ENCODE measurements around the gene HIVEP2.

HIVEP2 gene

DNA sequence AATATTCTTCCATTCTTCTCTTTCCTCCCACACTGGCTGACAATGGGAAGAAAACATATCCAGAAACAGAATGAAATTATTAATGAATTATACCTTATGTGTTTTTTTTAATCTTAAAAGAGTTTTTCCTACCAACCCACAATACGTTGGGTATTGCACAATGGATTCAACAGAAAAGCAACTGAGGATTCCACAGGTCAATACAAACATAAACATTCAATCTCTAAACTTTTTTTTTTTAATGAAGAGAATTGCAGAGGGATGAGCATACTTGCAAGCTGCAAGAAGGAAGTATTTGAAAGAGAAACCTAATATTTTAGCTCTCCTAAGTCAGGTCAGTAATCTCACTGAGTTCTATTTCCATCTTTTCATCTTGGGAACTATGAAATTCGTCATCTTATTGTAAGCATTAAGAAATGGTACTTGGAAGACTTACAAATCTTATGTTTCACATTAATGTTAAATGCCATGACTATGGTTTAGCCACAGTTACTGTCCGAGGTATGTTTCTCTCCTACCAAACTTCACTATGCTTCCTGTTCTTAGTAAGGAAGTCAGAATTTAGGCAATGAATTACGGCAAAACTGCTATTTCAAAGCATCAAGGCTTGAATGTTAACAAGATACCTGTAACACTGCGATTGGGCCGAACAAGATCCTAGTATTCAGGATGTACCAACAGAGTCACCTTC is 100.8 kb downstream of the HIVEP2 start:
- no peak for ATAC-seq
- H3K4me1 Mint-ChIP-seq = peaks cover 88% of the 10 kb centered on the region
- peak overlapping the region; percentile 70 for H3K4me3 Mint-ChIP-seq
- H3K9me3 Mint-ChIP-seq = no peaks in the 10 kb centered on the region
- H3K27ac Mint-ChIP-seq = peak overlapping the region; percentile 95
- DNase-seq (ENCODE audit: low spot score in 2 of 2) = no peak
- peaks cover 18% of the 10 kb centered on the region for H3K36me3 Mint-ChIP-seq

DNA sequence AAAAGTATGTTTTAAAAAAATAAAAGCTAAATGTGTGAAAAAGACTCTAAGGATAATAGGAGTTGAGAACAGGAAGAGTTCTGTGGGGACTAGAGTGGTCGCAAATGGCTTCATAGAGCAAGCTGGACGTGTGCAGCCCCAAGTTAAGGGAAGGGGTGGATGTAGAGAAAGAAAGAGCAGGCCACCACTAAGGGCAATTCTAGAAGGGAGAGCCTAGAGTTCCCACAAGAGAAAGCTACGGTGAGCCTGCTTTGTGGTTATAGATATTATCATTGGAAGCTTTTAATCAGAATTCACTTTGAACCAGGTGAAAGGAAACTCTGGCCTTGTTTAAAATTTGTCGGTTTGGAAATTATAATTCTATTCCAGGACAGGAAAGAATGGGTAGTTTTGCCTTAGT is 101.6 kb downstream of the HIVEP2 start:
- peak overlapping the region; percentile 95 for H3K27ac Mint-ChIP-seq
- H3K4me1 Mint-ChIP-seq = peaks cover 88% of the 10 kb centered on the region
- no peaks in the 10 kb centered on the region for H3K9me3 Mint-ChIP-seq
- ATAC-seq = no peak
- H3K4me3 Mint-ChIP-seq = peak overlapping the region; percentile 70
- no peak for DNase-seq (ENCODE audit: low spot score in 2 of 2)
- H3K36me3 Mint-ChIP-seq = peaks cover 18% of the 10 kb centered on the region

DNA sequence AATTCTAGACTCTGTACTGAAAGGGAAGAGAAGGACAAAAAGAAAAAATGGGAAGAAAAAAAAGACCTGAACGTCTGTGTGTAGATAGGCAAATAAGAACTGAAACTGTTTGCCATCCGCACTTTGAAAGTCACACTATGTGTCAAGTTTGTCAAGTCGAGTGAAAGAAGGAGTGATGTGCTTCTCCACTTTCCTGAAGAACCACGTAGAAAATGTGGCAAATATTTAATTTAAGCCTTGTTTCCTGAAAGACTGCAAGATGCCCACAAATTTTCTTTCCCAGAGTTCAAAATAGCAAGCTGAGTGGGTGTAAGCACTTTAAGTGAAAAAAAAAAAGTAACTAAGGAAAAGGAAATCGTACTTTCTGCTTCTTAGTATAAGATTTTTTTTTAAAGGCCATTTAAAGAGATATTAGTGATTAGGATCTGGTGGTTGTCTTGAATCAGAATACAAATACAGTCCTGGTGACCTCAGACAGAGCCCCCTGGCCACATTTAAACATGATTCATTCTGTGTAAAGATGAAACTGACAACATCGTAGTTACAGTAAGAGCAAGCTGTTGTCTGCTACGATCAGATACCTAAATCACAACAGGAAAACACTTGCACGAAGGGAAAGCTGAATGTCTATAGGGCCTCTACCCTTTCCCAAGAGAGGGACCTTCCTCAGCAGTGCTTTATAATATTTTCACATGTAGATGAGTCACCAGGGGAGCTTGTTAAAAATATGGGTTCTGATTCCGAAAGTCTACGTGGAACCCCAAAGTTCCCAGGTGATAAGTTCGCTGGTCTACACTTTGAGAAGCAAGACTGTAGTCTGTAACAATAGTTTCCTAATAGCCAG is 102.3 kb downstream of the HIVEP2 start:
- H3K4me1 Mint-ChIP-seq = peaks cover 89% of the 10 kb centered on the region
- no peaks in the 10 kb centered on the region for H3K9me3 Mint-ChIP-seq
- peak overlapping the region; percentile 95 for H3K27ac Mint-ChIP-seq
- H3K4me3 Mint-ChIP-seq = peak overlapping the region; percentile 70
- DNase-seq (ENCODE audit: low spot score in 2 of 2) (no peak), ATAC-seq (peak; percentile 90)
- H3K36me3 Mint-ChIP-seq = peaks cover 18% of the 10 kb centered on the region

DNA sequence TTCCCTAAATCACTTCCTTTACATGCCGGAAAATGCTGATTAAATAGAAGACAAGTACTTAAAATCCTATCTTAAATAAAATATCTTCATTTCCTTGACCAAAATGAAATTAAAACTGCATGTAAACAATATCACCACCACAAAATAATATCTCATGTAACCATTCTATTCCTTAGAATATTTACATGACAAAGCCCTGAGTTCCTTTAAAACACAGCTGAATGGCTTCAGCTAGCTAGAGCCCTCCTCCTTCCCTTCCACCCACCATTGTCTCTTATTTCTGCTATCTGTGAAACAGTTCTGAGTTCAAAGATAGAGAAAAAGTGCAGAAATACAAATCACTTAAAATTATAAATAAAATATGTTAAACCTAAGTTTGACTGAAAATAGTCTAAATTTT is 103.1 kb downstream of the HIVEP2 start:
- H3K9me3 Mint-ChIP-seq = no peaks in the 10 kb centered on the region
- peak overlapping the region; percentile 70 for H3K4me3 Mint-ChIP-seq
- H3K27ac Mint-ChIP-seq = peak overlapping the region; percentile 95
- peaks cover 90% of the 10 kb centered on the region for H3K4me1 Mint-ChIP-seq
- no peak for DNase-seq (ENCODE audit: low spot score in 2 of 2)
- peaks cover 18% of the 10 kb centered on the region for H3K36me3 Mint-ChIP-seq
- no peak for ATAC-seq

GRCh38 chr6:142839686-142840040 is 105.3 kb downstream of the HIVEP2 start:
- H3K36me3 Mint-ChIP-seq = peaks cover 35% of the 10 kb centered on the region
- ATAC-seq (peak; percentile 12), DNase-seq (ENCODE audit: low spot score in 2 of 2) (no peak)
- peaks cover 75% of the 10 kb centered on the region for H3K4me1 Mint-ChIP-seq
- H3K9me3 Mint-ChIP-seq = no peaks in the 10 kb centered on the region
- peak overlapping the region; percentile 68 for H3K27ac Mint-ChIP-seq
- H3K4me3 Mint-ChIP-seq = peak overlapping the region; percentile 32

GRCh38 chr6:142838821-142839685 is 105.9 kb downstream of the HIVEP2 start:
- peak overlapping the region; percentile 32 for H3K4me3 Mint-ChIP-seq
- H3K27ac Mint-ChIP-seq = peak overlapping the region; percentile 68
- H3K9me3 Mint-ChIP-seq = no peaks in the 10 kb centered on the region
- ATAC-seq (peak; percentile 52), DNase-seq (ENCODE audit: low spot score in 2 of 2) (no peak)
- peaks cover 40% of the 10 kb centered on the region for H3K36me3 Mint-ChIP-seq
- peaks cover 69% of the 10 kb centered on the region for H3K4me1 Mint-ChIP-seq

DNA sequence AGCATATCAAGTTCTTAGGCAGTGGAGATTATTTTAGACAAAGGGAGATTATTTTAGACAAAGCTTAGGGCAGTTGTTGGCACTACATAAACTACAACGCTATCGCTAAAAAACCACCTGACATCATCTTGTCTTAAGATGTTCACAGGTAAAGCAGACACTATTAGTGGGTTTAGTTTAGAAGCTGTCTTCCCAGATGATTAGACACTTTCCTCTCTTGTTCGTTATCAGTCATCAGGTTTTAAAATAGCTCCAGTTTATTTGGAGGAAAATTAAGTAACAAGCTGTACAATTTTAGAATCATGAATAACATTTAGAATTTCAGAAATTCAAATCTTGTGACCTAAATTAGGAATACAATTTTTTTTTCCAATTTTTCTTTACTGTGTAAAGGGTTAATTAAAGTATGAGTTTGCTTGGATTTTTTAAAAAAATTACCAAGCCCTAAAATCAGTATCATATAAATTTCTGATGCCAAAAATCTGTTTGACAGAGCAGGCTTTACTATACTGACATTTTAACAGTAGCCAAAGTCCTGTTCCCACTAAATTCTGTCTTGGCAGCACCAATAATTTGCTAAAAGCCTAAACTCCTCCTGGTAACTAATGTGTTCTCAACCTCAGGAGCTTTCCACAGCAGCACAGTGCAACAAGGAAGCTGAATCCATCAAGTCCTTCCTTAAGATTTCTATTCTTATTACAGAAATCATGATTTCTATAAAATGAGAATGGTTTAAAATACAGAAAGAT is 109.0 kb downstream of the HIVEP2 start:
- Mint-ChIP-seq H3K4me1 (peaks cover 54% of the 10 kb centered on the region), H3K27ac (no peak overlapping the region), H3K4me3 (no peak overlapping the region), H3K9me3 (no peaks in the 10 kb centered on the region), H3K36me3 (peaks cover 53% of the 10 kb centered on the region)
- no peak for DNase-seq (ENCODE audit: low spot score in 2 of 2)
- no peak for ATAC-seq

DNA sequence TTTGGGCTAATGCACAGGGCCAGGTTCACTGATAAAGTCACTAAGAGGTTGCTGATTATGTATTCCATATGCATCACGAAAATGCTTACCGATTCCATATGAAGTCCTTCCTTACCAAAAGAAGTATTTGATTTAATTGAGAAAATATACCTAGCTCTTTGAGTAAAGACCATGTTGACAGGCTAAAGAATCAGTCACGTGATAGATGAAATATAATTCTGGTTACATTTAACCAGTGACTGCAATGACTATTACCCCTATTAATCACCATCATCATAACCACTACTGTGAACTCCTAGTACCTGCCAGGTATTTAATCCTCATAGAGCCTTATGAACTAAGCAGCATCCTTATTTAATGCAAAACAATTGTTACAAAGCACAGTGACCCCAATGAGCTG is 110.1 kb downstream of the HIVEP2 start:
- Mint-ChIP-seq H3K4me3 (no peak overlapping the region), H3K9me3 (no peaks in the 10 kb centered on the region), H3K4me1 (peaks cover 55% of the 10 kb centered on the region), H3K36me3 (peaks cover 60% of the 10 kb centered on the region), H3K27ac (no peak overlapping the region)
- ATAC-seq = no peak
- no peak for DNase-seq (ENCODE audit: low spot score in 2 of 2)

- no peaks in the 10 kb centered on the region for H3K9me3 Mint-ChIP-seq
These were observed 111.2 kb downstream of the HIVEP2 start for GRCh38 chr6:142833798-142834197.

GRCh38 chr6:142833054-142833453 is 111.9 kb downstream of the HIVEP2 start:
- ATAC-seq = peak; percentile 98
- Mint-ChIP-seq H3K9me3 (no peaks in the 10 kb centered on the region), H3K27ac (peak overlapping the region; percentile 11), H3K4me3 (no peak overlapping the region), H3K36me3 (peaks cover 64% of the 10 kb centered on the region), H3K4me1 (peaks cover 51% of the 10 kb centered on the region)
- no peak for DNase-seq (ENCODE audit: low spot score in 2 of 2)

More at GRCh38 chr6:142833798-142834197, 111.2 kb downstream of the HIVEP2 start:
- DNase-seq (ENCODE audit: low spot score in 2 of 2) (no peak), ATAC-seq (no peak)
- Mint-ChIP-seq H3K36me3 (peaks cover 60% of the 10 kb centered on the region), H3K27ac (no peak overlapping the region), H3K4me3 (no peak overlapping the region), H3K4me1 (peaks cover 51% of the 10 kb centered on the region)

GRCh38 chr6:142830807-142831206 is 114.2 kb downstream of the HIVEP2 start:
- Mint-ChIP-seq H3K9me3 (no peaks in the 10 kb centered on the region), H3K36me3 (peaks cover 61% of the 10 kb centered on the region), H3K4me1 (peaks cover 46% of the 10 kb centered on the region), H3K4me3 (no peak overlapping the region), H3K27ac (no peak overlapping the region)
- ATAC-seq = no peak
- no peak for DNase-seq (ENCODE audit: low spot score in 2 of 2)

GRCh38 chr6:142830116-142830710 is 114.8 kb downstream of the HIVEP2 start:
- Mint-ChIP-seq H3K36me3 (peaks cover 55% of the 10 kb centered on the region), H3K27ac (no peak overlapping the region), H3K4me3 (no peak overlapping the region)

GRCh38 chr6:142829556-142829955 is 115.4 kb downstream of the HIVEP2 start:
- no peak overlapping the region for H3K4me3 Mint-ChIP-seq
- no peaks in the 10 kb centered on the region for H3K9me3 Mint-ChIP-seq
- H3K27ac Mint-ChIP-seq = peak overlapping the region; percentile 13
- H3K4me1 Mint-ChIP-seq = peaks cover 48% of the 10 kb centered on the region
- peaks cover 48% of the 10 kb centered on the region for H3K36me3 Mint-ChIP-seq
- DNase-seq (ENCODE audit: low spot score in 2 of 2) = no peak
- ATAC-seq = no peak

More at GRCh38 chr6:142830116-142830710, 114.8 kb downstream of the HIVEP2 start:
- no peak for ATAC-seq
- no peak for DNase-seq (ENCODE audit: low spot score in 2 of 2)
- H3K4me1 Mint-ChIP-seq = peaks cover 46% of the 10 kb centered on the region
- no peaks in the 10 kb centered on the region for H3K9me3 Mint-ChIP-seq

- peak overlapping the region; percentile 26 for H3K27ac Mint-ChIP-seq
- DNase-seq (ENCODE audit: low spot score in 2 of 2) (no peak), ATAC-seq (no peak)
- no peak overlapping the region for H3K4me3 Mint-ChIP-seq
- H3K4me1 Mint-ChIP-seq = peaks cover 47% of the 10 kb centered on the region
- H3K9me3 Mint-ChIP-seq = no peaks in the 10 kb centered on the region
- peaks cover 34% of the 10 kb centered on the region for H3K36me3 Mint-ChIP-seq
These were observed 117.0 kb downstream of the HIVEP2 start for GRCh38 chr6:142827991-142828390.

Measured in stimulated activated effector memory CD8-positive, alpha-beta T cell treated with anti-CD3 and anti-CD28 coated beads, Interleukin-12 subunit alpha, Interleukin-12 subunit beta, amount 100 ng/mL, for 72 hours (primary cell).